Uterus (tissue), 2 donors: ENCODE measurements around the gene LMO7.

Experiments used
- CTCF ChIP-seq, 4 experiments: fragments of 200-600 bp in 2 of 4; fragments of 450-650 bp in 2 of 4; sonication (generic) in 2 of 4; IDR thresholded peaks; one replicate each; pipeline ENCODE4 v1.5.1; 2016 to 2019; ENCODE audit warnings: antibody characterized with exemption in 4 of 4, mild to moderate bottlenecking in 2 of 4, moderate library complexity in 1 of 4
- POLR2A ChIP-seq, 2 donors: fragments of 450-650 bp; IDR thresholded peaks; one replicate each; pipeline ENCODE4 v1.6.1; 2016; ENCODE audit warnings: antibody characterized with exemption in 2 of 2, mild to moderate bottlenecking in 1 of 2, moderate library complexity in 1 of 2

GRCh38 chr13:75787249-75787928 lies 151.3 kb downstream of the LMO7 start:
- no peak for TF ChIP-seq POLR2A (IDR thresholded peaks at IDR 0.05)
- TF ChIP-seq CTCF (IDR thresholded peaks at IDR 0.05), result no peak
